DOHH2 (cell line): Measurements from ENCODE around the gene BTG2.

ENCODE experiments used
- H3F3A ChIP-seq: fragments of 200-600 bp; sonication (generic), shearing (Covaris generic); 2 replicates; pipeline ENCODE4 v1.6.0; 2016; ENCODE audit warnings: antibody characterized with exemption, mild to moderate bottlenecking; ENCODE audit not compliant: control insufficient read depth, insufficient read depth
- H3K27ac ChIP-seq: fragments of 200-600 bp; sonication (generic); 2 replicates; pipeline ENCODE4 v1.5.1; 2014; ENCODE audit warnings: low read depth, mild to moderate bottlenecking, low read length, moderate library complexity
- H3K27me3 ChIP-seq: fragments of 200-600 bp; sonication (generic); 2 replicates; pipeline ENCODE4 v1.6.1; 2014; ENCODE audit warnings: mild to moderate bottlenecking, low read length, mixed read lengths; ENCODE audit not compliant: control insufficient read depth
- H3K36me3 ChIP-seq: fragments of 200-600 bp; sonication (generic); 2 replicates; pipeline ENCODE4 v1.6.1; 2014; ENCODE audit warnings: mild to moderate bottlenecking, low read length, moderate library complexity, mixed read lengths; ENCODE audit not compliant: control insufficient read depth
- H3K4me1 ChIP-seq: fragments of 200-600 bp; sonication (generic); 2 replicates; pipeline ENCODE4 v1.6.1; 2014; ENCODE audit warnings: mild to moderate bottlenecking, low read length, mixed read lengths; ENCODE audit not compliant: control insufficient read depth
- H3K4me2 ChIP-seq: fragments of 200-600 bp; sonication (generic); 2 replicates; pipeline ENCODE4 v1.6.0; 2014; ENCODE audit warnings: mild to moderate bottlenecking, low read length, moderate library complexity
- H3K4me3 ChIP-seq: fragments of 200-600 bp; sonication (generic); 2 replicates; pipeline ENCODE4 v1.5.1; 2014; ENCODE audit warnings: mild to moderate bottlenecking, low read length, mixed read lengths
- H3K79me2 ChIP-seq: fragments of 200-600 bp; sonication (generic); 2 replicates; pipeline ENCODE4 v1.6.1; 2014; ENCODE audit warnings: mild to moderate bottlenecking, low read length, mixed read lengths; ENCODE audit not compliant: control insufficient read depth
- H3K9me2 ChIP-seq: fragments of 200-600 bp; sonication (generic); replicated peaks from 2 replicates; pipeline ENCODE4 v1.6.1; 2014; ENCODE audit warnings: mild to moderate bottlenecking, low read length, mixed read lengths; ENCODE audit not compliant: control insufficient read depth
- H3K9me3 ChIP-seq: fragments of 200-600 bp; sonication (generic); 2 replicates; pipeline ENCODE4 v1.6.1; 2014; ENCODE audit warnings: antibody characterized with exemption, low read length, mixed read lengths; ENCODE audit not compliant: control insufficient read depth, insufficient read depth
- H4K20me1 ChIP-seq: fragments of 200-600 bp; sonication (generic); 2 replicates; pipeline ENCODE4 v1.6.0; 2014; ENCODE audit warnings: low read depth, mild to moderate bottlenecking, antibody characterized with exemption, low read length, moderate library complexity; ENCODE audit not compliant: control insufficient read depth, insufficient read depth
- CTCF ChIP-seq: fragments of 200-600 bp; sonication (generic); IDR thresholded peaks from one replicate; pipeline ENCODE4 v1.5.1; 2014; ENCODE audit warnings: antibody characterized with exemption, mild to moderate bottlenecking, low read depth, low read length; ENCODE audit not compliant: poor library complexity, severe bottlenecking
- EZH2phosphoT487 ChIP-seq: fragments of 200-600 bp; sonication (generic); IDR thresholded peaks from 2 replicates; pipeline ENCODE4 v1.6.1; 2017; ENCODE audit warnings: borderline replicate concordance, mild to moderate bottlenecking, antibody characterized with exemption, low read length, moderate library complexity, mixed read lengths

BTG2 gene

DNA sequence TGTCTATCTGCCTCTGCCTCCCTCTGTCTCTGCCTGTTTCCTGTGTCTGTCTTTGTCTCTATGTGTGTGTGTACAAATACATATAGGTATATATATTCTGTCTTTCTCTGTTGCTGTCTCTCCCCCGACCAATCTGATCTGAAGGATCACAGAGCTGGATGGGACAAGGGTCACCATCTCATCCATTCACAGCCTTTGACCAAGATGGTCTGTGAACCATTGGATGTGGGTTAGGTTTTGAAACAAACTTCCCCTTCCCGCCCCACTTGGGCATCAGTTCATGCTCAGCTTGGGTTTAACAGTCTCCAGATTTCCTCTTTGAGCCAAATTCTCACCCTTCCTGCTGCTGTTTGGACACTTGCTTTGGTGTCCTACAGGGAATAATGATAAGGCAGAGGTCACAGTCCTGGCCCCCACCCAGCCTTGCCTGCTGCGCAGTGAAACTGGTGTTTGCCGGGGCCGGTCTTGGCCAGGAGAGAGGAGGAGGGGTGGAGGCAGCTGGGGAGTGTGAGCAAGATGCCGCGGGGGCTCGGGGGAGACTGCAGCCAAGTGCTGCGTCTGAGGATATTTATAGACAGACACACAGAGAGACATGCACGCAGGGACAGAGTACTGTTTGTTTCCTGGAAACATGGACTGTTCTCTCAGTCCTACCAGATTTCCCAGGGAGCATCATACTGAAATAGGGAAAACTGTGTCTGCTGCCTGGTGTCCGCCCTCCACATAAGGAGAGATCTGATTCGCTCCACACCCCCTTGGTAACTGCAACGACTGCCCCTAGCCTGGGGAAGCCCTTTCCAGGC is 27.0 kb upstream of the BTG2 start:
- Histone ChIP-seq H3K4me3 (peak overlapping the region; percentile 68), H3K9me3 (no peaks in the 10 kb centered on the region), H3K9me2 (no peaks in the 10 kb centered on the region), H3K27me3 (no peaks in the 10 kb centered on the region), H3K79me2 (0 out of 2 replicates have a peak, but pooled peaks cover 2% of the 10 kb centered on the region), H4K20me1 (no peaks in the 10 kb centered on the region), H3K4me2 (peak overlapping the region; percentile 99), H3K36me3 (no peaks in the 10 kb centered on the region), H3K27ac (peak overlapping the region; percentile 72), H3F3A (peaks cover 30% of the 10 kb centered on the region), H3K4me1 (peaks cover 91% of the 10 kb centered on the region)
- TF ChIP-seq EZH2phosphoT487 (no peak), CTCF (no peak)

GRCh38 chr1:203278885-203279406 is 26.4 kb upstream of the BTG2 start:
- no peaks in the 10 kb centered on the region for H3K27me3 ChIP-seq
- peak overlapping the region; percentile 99 for H3K4me2 ChIP-seq
- no peaks in the 10 kb centered on the region for H3K36me3 ChIP-seq
- H3K79me2 ChIP-seq = no peaks in the 10 kb centered on the region
- H3K9me3 ChIP-seq = no peaks in the 10 kb centered on the region
- H3F3A ChIP-seq = peaks cover 34% of the 10 kb centered on the region
- TF ChIP-seq EZH2phosphoT487 = no peak
- TF ChIP-seq CTCF = no peak
- no peaks in the 10 kb centered on the region for H4K20me1 ChIP-seq
- H3K4me3 ChIP-seq = peak overlapping the region; percentile 68
- peak overlapping the region; percentile 72 for H3K27ac ChIP-seq
- H3K9me2 ChIP-seq = no peaks in the 10 kb centered on the region
- peaks cover 91% of the 10 kb centered on the region for H3K4me1 ChIP-seq

DNA sequence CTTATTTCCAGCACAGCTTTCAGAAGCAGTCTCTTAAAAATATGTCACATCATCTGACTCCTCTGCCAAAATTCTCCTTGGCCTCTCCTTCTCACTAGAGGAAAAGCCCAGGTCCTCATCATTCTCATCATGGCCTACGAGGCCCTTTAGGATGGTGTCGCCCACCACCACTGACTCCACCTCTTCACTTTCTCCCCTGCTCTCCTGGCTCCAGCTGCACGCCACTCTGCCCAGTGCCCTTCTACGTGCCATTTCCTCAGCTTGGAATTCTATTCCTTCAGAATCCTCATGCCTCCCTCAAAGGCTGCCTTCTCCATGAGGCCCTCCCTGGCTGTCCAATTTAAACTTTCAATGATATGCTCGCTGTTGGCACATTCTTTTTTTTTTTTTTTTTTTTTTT is 25.3 kb upstream of the BTG2 start:
- no peaks in the 10 kb centered on the region for H3K27me3 ChIP-seq
- peaks cover 91% of the 10 kb centered on the region for H3K4me1 ChIP-seq

More for the DNA sequence above, 25.3 kb upstream of the BTG2 start:
- Histone ChIP-seq H3K9me3 (no peaks in the 10 kb centered on the region), H4K20me1 (no peaks in the 10 kb centered on the region), H3K36me3 (no peaks in the 10 kb centered on the region), H3K27ac (no peak overlapping the region), H3K4me2 (no peak overlapping the region), H3K79me2 (no peaks in the 10 kb centered on the region), H3F3A (peaks cover 33% of the 10 kb centered on the region), H3K4me3 (no peak overlapping the region), H3K9me2 (no peaks in the 10 kb centered on the region)
- TF ChIP-seq EZH2phosphoT487 (no peak), CTCF (no peak)
